Measurements from ENCODE around the gene ADAM33.

Gene ADAM33

GRCh38 chr20:3660262-3661059 lies 21.3 kb downstream of the ADAM33 start:
- H3K9me3 ChIP-seq (ENCODE audit: control insufficient read depth in 1 of 2, low read length in 2 of 2): no peaks in the 10 kb centered on the region
- H3K4me1 ChIP-seq (ENCODE audit: control insufficient read depth in 1 of 2, insufficient read depth in 2 of 2, low read length in 2 of 2): peaks cover 0 to 9% of the 10 kb centered on the region in 2 donors
- H3K27me3 ChIP-seq (ENCODE audit: low read depth, low read length): peaks cover 17% of the 10 kb centered on the region
- H3K4me3 ChIP-seq (ENCODE audit: low read depth in 1 of 2, low read length in 2 of 2): peak overlapping the region in 1 of 2 donors; percentile 32
- no peak overlapping the region for H3K27ac ChIP-seq (ENCODE audit: low read length)
- no peaks in the 10 kb centered on the region for H3K36me3 ChIP-seq (ENCODE audit: control insufficient read depth in 1 of 2, insufficient read depth in 2 of 2, low read length in 2 of 2)

- Histone ChIP-seq H3K36me3 (ENCODE audit: control insufficient read depth in 1 of 2, insufficient read depth in 2 of 2, low read length in 2 of 2) (no peaks in the 10 kb centered on the region), H3K9me3 (ENCODE audit: control insufficient read depth in 1 of 2, low read length in 2 of 2) (no peaks in the 10 kb centered on the region), H3K27me3 (ENCODE audit: low read depth, low read length) (peaks cover 17% of the 10 kb centered on the region), H3K27ac (ENCODE audit: low read length) (no peak overlapping the region), H3K4me3 (ENCODE audit: low read depth in 1 of 2, low read length in 2 of 2) (no peak overlapping the region), H3K4me1 (ENCODE audit: control insufficient read depth in 1 of 2, insufficient read depth in 2 of 2, low read length in 2 of 2) (peaks cover 0 to 9% of the 10 kb centered on the region in 2 donors)
These were observed 22.1 kb downstream of the ADAM33 start for GRCh38 chr20:3659492-3660261.

GRCh38 chr20:3658716-3659491 lies 22.9 kb downstream of the ADAM33 start:
- no peak overlapping the region for H3K4me3 ChIP-seq (ENCODE audit: low read depth in 1 of 2, low read length in 2 of 2)
- H3K27ac ChIP-seq (ENCODE audit: low read length): no peak overlapping the region
- H3K4me1 ChIP-seq (ENCODE audit: control insufficient read depth in 1 of 2, insufficient read depth in 2 of 2, low read length in 2 of 2): peaks cover 0 to 9% of the 10 kb centered on the region in 2 donors
- H3K27me3 ChIP-seq (ENCODE audit: low read depth, low read length): peaks cover 17% of the 10 kb centered on the region
- H3K9me3 ChIP-seq (ENCODE audit: control insufficient read depth in 1 of 2, low read length in 2 of 2): no peaks in the 10 kb centered on the region
- H3K36me3 ChIP-seq (ENCODE audit: control insufficient read depth in 1 of 2, insufficient read depth in 2 of 2, low read length in 2 of 2): no peaks in the 10 kb centered on the region

DNA sequence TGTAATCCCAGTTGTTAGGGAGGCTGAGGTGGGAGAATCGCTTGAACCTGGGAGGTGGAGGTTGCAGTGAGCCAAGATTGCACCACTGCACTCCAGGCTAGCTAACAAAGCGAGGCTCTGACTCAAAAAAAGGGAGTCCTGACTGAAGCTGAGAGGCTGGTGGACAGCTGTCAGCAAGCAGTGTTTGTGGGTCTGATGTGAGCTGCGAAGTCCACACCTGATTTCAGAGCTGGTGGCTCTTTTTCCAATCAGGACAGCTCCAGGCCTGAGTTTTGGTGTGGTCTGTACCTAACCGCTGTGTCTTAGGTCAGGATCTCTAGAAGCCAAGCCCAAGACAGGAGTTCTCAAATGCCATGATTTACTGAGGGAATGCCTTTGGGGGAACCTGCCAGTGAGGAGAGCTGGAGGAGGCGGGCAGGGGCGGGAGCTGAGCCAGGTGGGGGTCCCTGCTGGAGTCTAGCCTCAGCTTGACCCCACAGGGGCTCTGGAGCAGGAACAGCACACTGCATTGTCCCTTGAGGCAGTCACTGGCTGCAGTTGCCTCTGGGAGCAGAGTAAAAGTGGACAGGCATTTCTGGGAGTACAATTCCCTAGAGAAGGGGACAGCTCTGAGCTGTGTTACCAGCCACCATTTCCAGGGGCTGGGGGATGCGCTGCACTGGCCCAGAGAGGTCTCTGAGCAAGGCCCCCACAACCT lies 23.6 kb downstream of the ADAM33 start:
- Histone ChIP-seq H3K4me3 (ENCODE audit: low read depth in 1 of 2, low read length in 2 of 2) (no peak overlapping the region), H3K27me3 (ENCODE audit: low read depth, low read length) (peaks cover 17% of the 10 kb centered on the region), H3K36me3 (ENCODE audit: control insufficient read depth in 1 of 2, insufficient read depth in 2 of 2, low read length in 2 of 2) (no peaks in the 10 kb centered on the region), H3K9me3 (ENCODE audit: control insufficient read depth in 1 of 2, low read length in 2 of 2) (peaks cover 0 to 3% of the 10 kb centered on the region in 2 donors), H3K4me1 (ENCODE audit: control insufficient read depth in 1 of 2, insufficient read depth in 2 of 2, low read length in 2 of 2) (peaks cover 0 to 9% of the 10 kb centered on the region in 2 donors), H3K27ac (ENCODE audit: low read length) (no peak overlapping the region)

- H3K4me3 ChIP-seq (ENCODE audit: low read depth in 1 of 2, low read length in 2 of 2): no peak overlapping the region
- H3K27me3 ChIP-seq (ENCODE audit: low read depth, low read length): peaks cover 4% of the 10 kb centered on the region
- H3K4me1 ChIP-seq (ENCODE audit: control insufficient read depth in 1 of 2, insufficient read depth in 2 of 2, low read length in 2 of 2): no peaks in the 10 kb centered on the region
- peaks cover 0 to 4% of the 10 kb centered on the region in 2 donors for H3K9me3 ChIP-seq (ENCODE audit: control insufficient read depth in 1 of 2, low read length in 2 of 2)
- H3K27ac ChIP-seq (ENCODE audit: low read length): no peak overlapping the region
- peaks cover 0 to 4% of the 10 kb centered on the region in 2 donors for H3K36me3 ChIP-seq (ENCODE audit: control insufficient read depth in 1 of 2, insufficient read depth in 2 of 2, low read length in 2 of 2)
These were observed 26.7 kb downstream of the ADAM33 start for GRCh38 chr20:3655131-3655405.

- peaks cover 0 to 8% of the 10 kb centered on the region in 2 donors for H3K36me3 ChIP-seq (ENCODE audit: control insufficient read depth in 1 of 2, insufficient read depth in 2 of 2, low read length in 2 of 2)
- H3K4me1 ChIP-seq (ENCODE audit: control insufficient read depth in 1 of 2, insufficient read depth in 2 of 2, low read length in 2 of 2): no peaks in the 10 kb centered on the region
- H3K27me3 ChIP-seq (ENCODE audit: low read depth, low read length): no peaks in the 10 kb centered on the region
- H3K9me3 ChIP-seq (ENCODE audit: control insufficient read depth in 1 of 2, low read length in 2 of 2): peaks cover 0 to 4% of the 10 kb centered on the region in 2 donors
- no peak overlapping the region for H3K4me3 ChIP-seq (ENCODE audit: low read depth in 1 of 2, low read length in 2 of 2)
- H3K27ac ChIP-seq (ENCODE audit: low read length): no peak overlapping the region
These were observed 27.3 kb downstream of the ADAM33 start for GRCh38 chr20:3654326-3655130.

- no peak overlapping the region for H3K27ac ChIP-seq (ENCODE audit: low read length)
These were observed 27.9 kb downstream of the ADAM33 start for GRCh38 chr20:3653921-3654320.

DNA sequence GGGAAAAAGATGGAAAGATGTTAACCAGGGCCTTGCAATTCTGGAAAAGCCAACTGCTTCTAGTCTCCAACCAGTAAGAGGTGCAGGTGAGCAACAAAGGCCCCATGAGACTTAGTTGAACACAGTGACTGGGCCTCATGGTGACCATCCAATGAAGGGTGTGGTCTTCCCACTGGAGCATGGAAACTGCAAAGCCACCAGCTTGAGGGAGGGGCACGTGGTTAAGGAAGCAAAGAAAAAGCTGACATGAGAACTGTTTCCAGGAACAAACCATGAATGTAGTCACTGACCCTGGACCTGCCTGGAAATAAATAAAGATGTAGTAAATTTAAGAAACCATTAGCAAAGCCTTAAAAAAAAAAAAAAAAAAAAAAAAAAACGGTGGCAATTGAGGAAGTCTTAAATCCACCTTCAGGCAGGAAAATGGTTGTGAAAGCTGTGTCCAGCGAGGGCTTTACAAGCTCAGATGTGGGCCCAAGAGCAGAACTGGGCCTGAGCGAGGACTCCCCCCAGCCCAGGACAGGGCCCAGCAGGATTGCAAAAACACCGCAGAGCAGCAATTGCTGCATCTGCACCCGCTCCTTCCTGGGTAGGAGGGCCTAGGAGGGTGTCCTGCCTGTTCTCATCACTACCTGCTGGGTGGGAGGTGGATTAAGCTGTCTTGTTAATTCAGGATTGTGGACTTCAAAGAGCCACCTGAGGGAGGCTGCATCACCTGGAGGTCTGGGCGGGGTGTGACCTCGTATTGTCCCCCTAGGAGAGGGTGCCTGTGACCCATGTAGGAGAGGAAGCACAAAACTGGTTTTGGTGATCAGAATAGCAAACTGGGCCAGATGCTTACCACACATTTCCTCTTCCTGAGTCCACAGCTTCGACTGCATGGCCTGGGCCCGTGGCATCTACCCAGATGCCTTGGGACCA lies 28.9 kb downstream of the ADAM33 start:
- no peaks in the 10 kb centered on the region for H3K27me3 ChIP-seq (ENCODE audit: low read depth, low read length)
- no peak overlapping the region for H3K4me3 ChIP-seq (ENCODE audit: low read depth in 1 of 2, low read length in 2 of 2)
- peaks cover 0 to 4% of the 10 kb centered on the region in 2 donors for H3K9me3 ChIP-seq (ENCODE audit: control insufficient read depth in 1 of 2, low read length in 2 of 2)
- H3K4me1 ChIP-seq (ENCODE audit: control insufficient read depth in 1 of 2, insufficient read depth in 2 of 2, low read length in 2 of 2): no peaks in the 10 kb centered on the region
- no peak overlapping the region for H3K27ac ChIP-seq (ENCODE audit: low read length)
- peaks cover 0 to 15% of the 10 kb centered on the region in 2 donors for H3K36me3 ChIP-seq (ENCODE audit: control insufficient read depth in 1 of 2, insufficient read depth in 2 of 2, low read length in 2 of 2)

More at GRCh38 chr20:3653921-3654320, 27.9 kb downstream of the ADAM33 start:
- Histone ChIP-seq H3K27me3 (ENCODE audit: low read depth, low read length) (no peaks in the 10 kb centered on the region), H3K4me1 (ENCODE audit: control insufficient read depth in 1 of 2, insufficient read depth in 2 of 2, low read length in 2 of 2) (no peaks in the 10 kb centered on the region), H3K4me3 (ENCODE audit: low read depth in 1 of 2, low read length in 2 of 2) (no peak overlapping the region), H3K36me3 (ENCODE audit: control insufficient read depth in 1 of 2, insufficient read depth in 2 of 2, low read length in 2 of 2) (peaks cover 0 to 8% of the 10 kb centered on the region in 2 donors), H3K9me3 (ENCODE audit: control insufficient read depth in 1 of 2, low read length in 2 of 2) (peaks cover 0 to 4% of the 10 kb centered on the region in 2 donors)

- Histone ChIP-seq H3K4me3 (ENCODE audit: low read depth in 1 of 2, low read length in 2 of 2) (no peak overlapping the region), H3K36me3 (ENCODE audit: control insufficient read depth in 1 of 2, insufficient read depth in 2 of 2, low read length in 2 of 2) (peaks cover 0 to 15% of the 10 kb centered on the region in 2 donors), H3K27ac (ENCODE audit: low read length) (no peak overlapping the region), H3K4me1 (ENCODE audit: control insufficient read depth in 1 of 2, insufficient read depth in 2 of 2, low read length in 2 of 2) (no peaks in the 10 kb centered on the region), H3K27me3 (ENCODE audit: low read depth, low read length) (no peaks in the 10 kb centered on the region), H3K9me3 (ENCODE audit: control insufficient read depth in 1 of 2, low read length in 2 of 2) (peaks cover 0 to 4% of the 10 kb centered on the region in 2 donors)
These were observed 29.6 kb downstream of the ADAM33 start for GRCh38 chr20:3652221-3652620.

Measured in muscle layer of duodenum (tissue), 2 donors.